SK-N-SH treated with all-trans-retinoic acid at 6 μM for 48 hours (cell line): Measurements from ENCODE around the gene MAPK8IP3.

Experiments used
- ATAC-seq: fragments of 200-7000 bp; cut with Tn5 transposase; 3 replicates; pipeline ENCODE4 v1.9.1; 2020; ENCODE audit warnings: mild to moderate bottlenecking, moderate library complexity
- ARNTL ChIP-seq: fragments of 450-650 bp; formaldehyde crosslinking; IDR thresholded peaks from 2 replicates; pipeline ENCODE4 v1.5.0; 2020; ENCODE audit warnings: low read depth, mild to moderate bottlenecking, moderate library complexity, borderline replicate concordance
- BACH2 ChIP-seq: fragments of 250-450 bp; sonication (Bioruptor Pico); IDR thresholded peaks from 2 replicates; pipeline ENCODE4 v1.9.0; 2021; ENCODE audit warnings: mild to moderate bottlenecking, borderline replicate concordance
- ESRRG ChIP-seq: fragments of 250-450 bp; sonication (Bioruptor Pico); IDR thresholded peaks from 2 replicates; pipeline ENCODE4 v1.6.1; 2021; ENCODE audit warnings: mild to moderate bottlenecking
- GLIS3 ChIP-seq: fragments of 250-450 bp; sonication (Bioruptor Pico); IDR thresholded peaks from 2 replicates; pipeline ENCODE4 v1.5.0; 2020; ENCODE audit warnings: mild to moderate bottlenecking, moderate library complexity
- ISL1 ChIP-seq: fragments of 250-450 bp; sonication (Bioruptor Pico); IDR thresholded peaks from 2 replicates; pipeline ENCODE4 v2.1.2; 2022; ENCODE audit warnings: mild to moderate bottlenecking, moderate library complexity
- OSR1 ChIP-seq: fragments of 250-450 bp; sonication (Bioruptor Pico); IDR thresholded peaks from 2 replicates; pipeline ENCODE4 v1.8.0; 2022; ENCODE audit warnings: moderate library complexity, mild to moderate bottlenecking, inconsistent platforms
- PATZ1 ChIP-seq: fragments of 250-450 bp; sonication (Bioruptor Pico); IDR thresholded peaks from 2 replicates; pipeline ENCODE4 v1.8.0; 2020; ENCODE audit warnings: mild to moderate bottlenecking, moderate library complexity, borderline replicate concordance
- PPARA ChIP-seq: fragments of 250-450 bp; sonication (Bioruptor Pico); IDR thresholded peaks from 2 replicates; pipeline ENCODE4 v1.5.0; 2020; ENCODE audit warnings: mild to moderate bottlenecking, borderline replicate concordance
- RARB ChIP-seq: fragments of 250-450 bp; sonication (Bioruptor Pico); IDR thresholded peaks from 2 replicates; pipeline ENCODE4 v1.8.0; 2021; ENCODE audit warnings: mild to moderate bottlenecking, moderate library complexity
- SNAI2 ChIP-seq: fragments of 250-450 bp; sonication (Bioruptor Pico); IDR thresholded peaks from 2 replicates; pipeline ENCODE4 v1.5.0; 2020; ENCODE audit warnings: mild to moderate bottlenecking, moderate library complexity
- TCF4 ChIP-seq: fragments of 250-450 bp; sonication (Bioruptor Pico); IDR thresholded peaks from 2 replicates; pipeline ENCODE4 v1.8.0; 2021; ENCODE audit warnings: mild to moderate bottlenecking, moderate library complexity, borderline replicate concordance
- TOX ChIP-seq: fragments of 250-450 bp; sonication (Bioruptor Pico); IDR thresholded peaks from 2 replicates; pipeline ENCODE4 v1.8.0; 2021; ENCODE audit warnings: mild to moderate bottlenecking, moderate library complexity, borderline replicate concordance
- ZC3H10 ChIP-seq: fragments of 250-450 bp; sonication (Bioruptor Pico); IDR thresholded peaks from 2 replicates; pipeline ENCODE4 v1.5.1; 2021; ENCODE audit warnings: mild to moderate bottlenecking, moderate library complexity
- ZNF565 ChIP-seq: fragments of 450-650 bp; formaldehyde crosslinking; conservative IDR thresholded peaks from 2 replicates; pipeline ENCODE4 v1.5.0; 2020; ENCODE audit warnings: low read depth, mild to moderate bottlenecking, moderate library complexity
- ZNF70 ChIP-seq: fragments of 450-650 bp; formaldehyde crosslinking; IDR thresholded peaks from 2 replicates; pipeline ENCODE4 v1.5.0; 2020; ENCODE audit warnings: mild to moderate bottlenecking, moderate library complexity
- ZNF8 ChIP-seq: fragments of 450-650 bp; formaldehyde crosslinking; IDR thresholded peaks from 2 replicates; pipeline ENCODE4 v1.5.0; 2020; ENCODE audit warnings: mild to moderate bottlenecking, moderate library complexity
- TF ChIP-seq, protein P1 (sequence below): fragments of 250-450 bp; sonication (Bioruptor Pico); IDR thresholded peaks from 2 replicates; pipeline ENCODE4 v1.5.1; 2021; ENCODE audit warnings: mild to moderate bottlenecking, moderate library complexity
- TF ChIP-seq, protein P2 (sequence below): fragments of 250-450 bp; sonication (Bioruptor Pico); IDR thresholded peaks from 2 replicates; pipeline ENCODE4 v1.8.0; 2021; ENCODE audit warnings: low read depth, mild to moderate bottlenecking, moderate library complexity, borderline replicate concordance

Gene MAPK8IP3

GRCh38 chr16:1749152-1750117 lies 43.4 kb downstream of the MAPK8IP3 start:
- no peak for TF ChIP-seq BACH2 (CRISPR knock-in tag)
- no peak for ATAC-seq

- TF ChIP-seq ZNF565 (CRISPR knock-in tag) (no peak), SNAI2 (CRISPR knock-in tag) (no peak), RARB (CRISPR knock-in tag) (no peak), ZNF70 (no peak)
- ATAC-seq, result no peak
Measured at GRCh38 chr16:1751946-1752345, 46.0 kb downstream of the MAPK8IP3 start.

- TF ChIP-seq ZNF565 (CRISPR knock-in tag) (no peak), PATZ1 (CRISPR knock-in tag) (no peak), ARNTL (no peak), ISL1 (CRISPR knock-in tag) (no peak), ESRRG (CRISPR knock-in tag) (no peak), RARB (CRISPR knock-in tag) (no peak), PPARA (CRISPR knock-in tag) (no peak), GLIS3 (CRISPR knock-in tag) (no peak), TOX (no peak)
- TF ChIP-seq, protein P1, sequence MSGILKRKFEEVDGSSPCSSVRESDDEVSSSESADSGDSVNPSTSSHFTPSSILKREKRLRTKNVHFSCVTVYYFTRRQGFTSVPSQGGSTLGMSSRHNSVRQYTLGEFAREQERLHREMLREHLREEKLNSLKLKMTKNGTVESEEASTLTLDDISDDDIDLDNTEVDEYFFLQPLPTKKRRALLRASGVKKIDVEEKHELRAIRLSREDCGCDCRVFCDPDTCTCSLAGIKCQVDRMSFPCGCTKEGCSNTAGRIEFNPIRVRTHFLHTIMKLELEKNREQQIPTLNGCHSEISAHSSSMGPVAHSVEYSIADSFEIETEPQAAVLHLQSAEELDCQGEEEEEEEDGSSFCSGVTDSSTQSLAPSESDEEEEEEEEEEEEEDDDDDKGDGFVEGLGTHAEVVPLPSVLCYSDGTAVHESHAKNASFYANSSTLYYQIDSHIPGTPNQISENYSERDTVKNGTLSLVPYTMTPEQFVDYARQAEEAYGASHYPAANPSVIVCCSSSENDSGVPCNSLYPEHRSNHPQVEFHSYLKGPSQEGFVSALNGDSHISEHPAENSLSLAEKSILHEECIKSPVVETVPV (CRISPR knock-in tag), result no peak
- ATAC-seq, result no peak
Measured at GRCh38 chr16:1752853-1753252, 46.9 kb downstream of the MAPK8IP3 start.

DNA sequence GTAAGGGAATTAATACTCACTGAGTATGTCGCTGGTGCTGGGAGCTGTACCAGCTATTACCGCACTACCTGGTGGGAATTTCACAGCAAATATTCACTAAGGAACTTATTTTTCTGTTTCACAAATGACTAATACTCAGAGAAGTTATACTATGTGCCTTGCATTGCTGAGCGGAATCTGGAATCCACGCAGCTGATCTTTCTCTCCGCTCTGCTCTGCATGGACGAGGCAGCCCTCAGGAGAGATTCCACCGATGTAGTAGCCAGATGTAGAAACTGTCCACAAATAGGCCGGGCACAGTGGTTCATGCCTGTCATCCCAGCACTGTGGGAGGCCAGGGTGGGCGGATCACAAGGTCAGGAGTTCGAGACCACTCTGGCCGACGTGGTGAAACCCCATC lies 48.2 kb downstream of the MAPK8IP3 start:
- ATAC-seq, result no peak
- TF ChIP-seq OSR1 (CRISPR knock-in tag), result no peak
- no peak for TF ChIP-seq TCF4 (CRISPR knock-in tag)
- TF ChIP-seq ZNF565 (CRISPR knock-in tag), result no peak
- TF ChIP-seq, protein P2, sequence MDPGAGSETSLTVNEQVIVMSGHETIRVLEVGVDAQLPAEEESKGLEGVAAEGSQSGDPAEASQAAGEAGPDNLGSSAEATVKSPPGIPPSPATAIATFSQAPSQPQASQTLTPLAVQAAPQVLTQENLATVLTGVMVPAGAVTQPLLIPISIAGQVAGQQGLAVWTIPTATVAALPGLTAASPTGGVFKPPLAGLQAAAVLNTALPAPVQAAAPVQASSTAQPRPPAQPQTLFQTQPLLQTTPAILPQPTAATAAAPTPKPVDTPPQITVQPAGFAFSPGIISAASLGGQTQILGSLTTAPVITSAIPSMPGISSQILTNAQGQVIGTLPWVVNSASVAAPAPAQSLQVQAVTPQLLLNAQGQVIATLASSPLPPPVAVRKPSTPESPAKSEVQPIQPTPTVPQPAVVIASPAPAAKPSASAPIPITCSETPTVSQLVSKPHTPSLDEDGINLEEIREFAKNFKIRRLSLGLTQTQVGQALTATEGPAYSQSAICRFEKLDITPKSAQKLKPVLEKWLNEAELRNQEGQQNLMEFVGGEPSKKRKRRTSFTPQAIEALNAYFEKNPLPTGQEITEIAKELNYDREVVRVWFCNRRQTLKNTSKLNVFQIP (CRISPR knock-in tag), result no peak
- no peak for TF ChIP-seq GLIS3 (CRISPR knock-in tag)
- no peak for TF ChIP-seq ZNF8 (CRISPR knock-in tag)
- no peak for TF ChIP-seq PPARA (CRISPR knock-in tag)
- no peak for TF ChIP-seq RARB (CRISPR knock-in tag)
- TF ChIP-seq BACH2 (CRISPR knock-in tag), result no peak
- TF ChIP-seq ZC3H10, result no peak
- TF ChIP-seq, protein P1 (CRISPR knock-in tag), result no peak
- TF ChIP-seq PATZ1 (CRISPR knock-in tag), result no peak
- TF ChIP-seq ARNTL, result no peak
